CD1c-positive myeloid dendritic cell (primary cell): Measurements from ENCODE around the gene BPIFB4.
"Not testable (repeated sequence)": the region's sequence is repeated elsewhere in the genome, so short reads cannot be mapped to it uniquely, and the experiment has no call there.

Source experiments
- DNase-seq: peaks from one replicate; pipeline ENCODE4 v3.0.0-alpha.2; 2016; ENCODE audit errors: extremely low spot score

Gene BPIFB4

GRCh38 chr20:33119725-33120720, 40.6 kb downstream of the BPIFB4 start:
- DNase-seq, result no peak

GRCh38 chr20:33120934-33121333, 41.5 kb downstream of the BPIFB4 start:
- DNase-seq, result no peak

GRCh38 chr20:33122297-33122696, 42.9 kb downstream of the BPIFB4 start:
- DNase-seq, result not testable (repeated sequence)

GRCh38 chr20:33124261-33124660, 44.8 kb downstream of the BPIFB4 start:
- DNase-seq, result no peak

GRCh38 chr20:33124994-33125393, 45.6 kb downstream of the BPIFB4 start:
- DNase-seq, result no peak

GRCh38 chr20:33125983-33126382, 46.5 kb downstream of the BPIFB4 start:
- DNase-seq, result no peak

GRCh38 chr20:33127422-33128097, 48.1 kb downstream of the BPIFB4 start:
- no peak for DNase-seq

- DNase-seq, result no peak
Measured at GRCh38 chr20:33130568-33131061, 51.2 kb downstream of the BPIFB4 start.

- no peak for DNase-seq
Measured at GRCh38 chr20:33131949-33132473, 52.6 kb downstream of the BPIFB4 start.

- DNase-seq, result no peak
Measured at GRCh38 chr20:33132513-33133372, 53.3 kb downstream of the BPIFB4 start.

GRCh38 chr20:33133373-33133941, 54.0 kb downstream of the BPIFB4 start:
- DNase-seq, result no peak

GRCh38 chr20:33137195-33137594, 57.8 kb downstream of the BPIFB4 start:
- DNase-seq, result no peak

- no peak for DNase-seq
Measured at GRCh38 chr20:33139467-33139866, 60.0 kb downstream of the BPIFB4 start.

- no peak for DNase-seq
Measured at GRCh38 chr20:33145521-33145920, 66.1 kb downstream of the BPIFB4 start.

- no peak for DNase-seq
Measured at GRCh38 chr20:33147299-33147698, 67.9 kb downstream of the BPIFB4 start.

- no peak for DNase-seq
Measured at GRCh38 chr20:33148040-33148439, 68.6 kb downstream of the BPIFB4 start.

GRCh38 chr20:33154252-33154651, 74.8 kb downstream of the BPIFB4 start:
- DNase-seq, result no peak

GRCh38 chr20:33158637-33159385, 79.4 kb downstream of the BPIFB4 start:
- DNase-seq, result no peak

GRCh38 chr20:33159713-33160112, 80.3 kb downstream of the BPIFB4 start:
- no peak for DNase-seq

- no peak for DNase-seq
Measured at GRCh38 chr20:33160681-33161080, 81.2 kb downstream of the BPIFB4 start.
